ENCODE measurements around the gene AKAP13.

AKAP13 gene

DNA sequence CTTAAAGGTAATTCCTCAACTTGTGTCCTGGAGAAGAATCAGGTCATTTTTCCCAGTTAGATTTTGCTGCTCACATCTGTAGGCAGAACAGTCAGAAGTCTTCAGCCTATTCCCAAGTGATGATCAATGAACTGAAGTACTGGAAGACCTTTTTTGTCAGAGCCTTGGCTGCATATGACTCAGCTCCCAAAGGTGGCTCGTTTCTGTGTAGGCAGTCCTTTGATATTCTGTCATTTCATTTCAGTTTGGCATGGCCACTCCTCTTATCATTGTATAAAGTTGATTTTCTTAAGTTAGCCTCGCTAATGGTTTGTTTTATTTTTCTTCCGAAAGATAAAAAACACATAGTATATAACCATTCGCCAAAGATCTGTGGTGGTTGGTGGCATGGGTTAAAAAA is 323.7 kb downstream of the AKAP13 start:
- Histone ChIP-seq H3K4me1 (ENCODE audit: control insufficient read depth in 1 of 2, insufficient read depth in 1 of 2, low read depth in 1 of 2, low read length in 1 of 2) (peaks cover 25 to 31% of the 10 kb centered on the region in 2 experiments), H3K27ac (peak overlapping the region; percentile 16)

DNA sequence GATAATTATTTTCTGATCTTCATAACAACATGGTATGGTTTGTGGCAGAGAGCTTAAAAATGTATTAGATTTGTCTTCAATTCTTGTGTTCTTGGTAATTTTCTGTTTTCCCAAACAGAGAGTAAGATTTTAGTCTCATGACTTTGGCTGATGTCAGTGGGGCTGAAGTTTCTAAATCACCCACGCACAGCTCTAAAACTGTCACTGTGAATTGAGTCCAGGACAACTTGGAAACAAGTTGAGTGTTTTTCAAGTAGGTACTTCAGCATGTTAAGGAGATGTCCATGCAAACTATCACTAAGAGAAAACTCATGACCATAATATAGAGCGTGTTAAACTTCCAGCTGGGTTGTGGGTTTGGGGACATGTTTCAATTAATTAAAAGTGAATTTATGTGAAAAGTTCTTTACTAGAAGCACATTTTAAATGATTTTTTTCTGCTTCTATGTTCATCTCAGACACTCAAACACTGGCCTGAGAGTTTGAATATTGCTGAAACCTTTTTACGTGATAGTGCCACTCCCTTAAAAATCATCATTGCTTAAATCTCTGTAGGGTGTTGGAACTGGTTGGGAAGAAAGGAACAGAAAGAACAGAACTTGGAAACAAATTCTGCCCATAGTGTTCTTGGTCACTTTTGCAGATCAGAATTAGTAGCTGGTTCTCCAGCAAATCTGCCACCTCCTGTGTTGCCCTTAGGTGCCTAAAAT is 324.5 kb downstream of the AKAP13 start:
- Histone ChIP-seq H3K9me3 (no peaks in the 10 kb centered on the region), H3K4me3 (ENCODE audit: low read depth in 1 of 2, low read length in 1 of 2) (no peak overlapping the region), H3K4me1 (ENCODE audit: control insufficient read depth in 1 of 2, insufficient read depth in 1 of 2, low read depth in 1 of 2, low read length in 1 of 2) (peaks cover 25 to 31% of the 10 kb centered on the region in 2 experiments), H3K36me3 (peaks cover 71% of the 10 kb centered on the region), H3K27me3 (no peaks in the 10 kb centered on the region), H3K27ac (peak overlapping the region; percentile 5)
- TF ChIP-seq, protein P1, sequence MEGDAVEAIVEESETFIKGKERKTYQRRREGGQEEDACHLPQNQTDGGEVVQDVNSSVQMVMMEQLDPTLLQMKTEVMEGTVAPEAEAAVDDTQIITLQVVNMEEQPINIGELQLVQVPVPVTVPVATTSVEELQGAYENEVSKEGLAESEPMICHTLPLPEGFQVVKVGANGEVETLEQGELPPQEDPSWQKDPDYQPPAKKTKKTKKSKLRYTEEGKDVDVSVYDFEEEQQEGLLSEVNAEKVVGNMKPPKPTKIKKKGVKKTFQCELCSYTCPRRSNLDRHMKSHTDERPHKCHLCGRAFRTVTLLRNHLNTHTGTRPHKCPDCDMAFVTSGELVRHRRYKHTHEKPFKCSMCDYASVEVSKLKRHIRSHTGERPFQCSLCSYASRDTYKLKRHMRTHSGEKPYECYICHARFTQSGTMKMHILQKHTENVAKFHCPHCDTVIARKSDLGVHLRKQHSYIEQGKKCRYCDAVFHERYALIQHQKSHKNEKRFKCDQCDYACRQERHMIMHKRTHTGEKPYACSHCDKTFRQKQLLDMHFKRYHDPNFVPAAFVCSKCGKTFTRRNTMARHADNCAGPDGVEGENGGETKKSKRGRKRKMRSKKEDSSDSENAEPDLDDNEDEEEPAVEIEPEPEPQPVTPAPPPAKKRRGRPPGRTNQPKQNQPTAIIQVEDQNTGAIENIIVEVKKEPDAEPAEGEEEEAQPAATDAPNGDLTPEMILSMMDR (IDR thresholded peaks at IDR 0.05): no peak

More for the DNA sequence above, 323.7 kb downstream of the AKAP13 start:
- TF ChIP-seq, protein P1 (IDR thresholded peaks at IDR 0.05): no peak
- peaks cover 68% of the 10 kb centered on the region for H3K36me3 ChIP-seq
- no peak overlapping the region for H3K4me3 ChIP-seq (ENCODE audit: low read depth in 1 of 2, low read length in 1 of 2)
- H3K9me3 ChIP-seq: no peaks in the 10 kb centered on the region
- H3K27me3 ChIP-seq: no peaks in the 10 kb centered on the region

DNA sequence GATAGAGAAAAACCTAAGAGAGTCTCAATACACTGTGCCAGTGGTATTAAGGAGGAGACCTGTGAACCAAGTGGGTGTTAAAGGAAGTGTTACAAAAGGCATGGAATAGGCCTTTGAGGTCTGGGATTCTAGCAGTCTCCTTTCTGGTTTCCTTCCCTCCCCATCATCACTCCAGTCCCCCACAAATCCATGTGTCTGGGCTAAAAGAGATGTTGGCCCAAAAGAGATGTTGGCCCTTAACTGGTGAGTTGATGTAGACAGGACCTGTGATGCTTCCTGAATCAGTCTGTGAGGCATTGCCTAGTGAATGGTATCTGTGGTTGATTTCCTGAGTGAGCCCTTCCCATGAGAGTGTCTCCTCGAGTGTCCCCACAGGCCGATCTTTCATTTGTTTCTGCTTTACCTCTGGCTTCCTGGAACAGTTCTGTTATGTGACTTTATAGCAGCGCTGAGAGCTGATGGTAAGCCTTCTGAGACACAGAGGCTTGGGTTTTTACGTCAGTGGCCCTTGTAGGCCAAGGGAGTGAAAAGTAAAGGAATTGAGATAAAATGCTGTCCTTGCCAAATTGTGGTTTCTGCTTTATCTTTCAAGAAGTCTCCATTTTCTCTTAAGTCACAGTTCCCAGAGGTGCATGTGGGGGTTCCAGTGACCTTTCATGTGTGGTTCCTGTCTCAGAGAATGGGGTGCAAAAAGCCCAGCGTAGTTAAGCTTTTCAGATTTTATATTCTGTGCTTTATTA is 326.5 kb downstream of the AKAP13 start:
- no peaks in the 10 kb centered on the region for H3K9me3 ChIP-seq
- peak overlapping the region; percentile 75 for H3K27ac ChIP-seq
- H3K27me3 ChIP-seq: no peaks in the 10 kb centered on the region
- TF ChIP-seq, protein P1 (IDR thresholded peaks at IDR 0.05): no peak
- H3K36me3 ChIP-seq: peaks cover 72% of the 10 kb centered on the region
- H3K4me3 ChIP-seq (ENCODE audit: low read depth in 1 of 2, low read length in 1 of 2): no peak overlapping the region
- H3K4me1 ChIP-seq (ENCODE audit: control insufficient read depth in 1 of 2, insufficient read depth in 1 of 2, low read depth in 1 of 2, low read length in 1 of 2): peaks cover 23 to 28% of the 10 kb centered on the region in 2 experiments

DNA sequence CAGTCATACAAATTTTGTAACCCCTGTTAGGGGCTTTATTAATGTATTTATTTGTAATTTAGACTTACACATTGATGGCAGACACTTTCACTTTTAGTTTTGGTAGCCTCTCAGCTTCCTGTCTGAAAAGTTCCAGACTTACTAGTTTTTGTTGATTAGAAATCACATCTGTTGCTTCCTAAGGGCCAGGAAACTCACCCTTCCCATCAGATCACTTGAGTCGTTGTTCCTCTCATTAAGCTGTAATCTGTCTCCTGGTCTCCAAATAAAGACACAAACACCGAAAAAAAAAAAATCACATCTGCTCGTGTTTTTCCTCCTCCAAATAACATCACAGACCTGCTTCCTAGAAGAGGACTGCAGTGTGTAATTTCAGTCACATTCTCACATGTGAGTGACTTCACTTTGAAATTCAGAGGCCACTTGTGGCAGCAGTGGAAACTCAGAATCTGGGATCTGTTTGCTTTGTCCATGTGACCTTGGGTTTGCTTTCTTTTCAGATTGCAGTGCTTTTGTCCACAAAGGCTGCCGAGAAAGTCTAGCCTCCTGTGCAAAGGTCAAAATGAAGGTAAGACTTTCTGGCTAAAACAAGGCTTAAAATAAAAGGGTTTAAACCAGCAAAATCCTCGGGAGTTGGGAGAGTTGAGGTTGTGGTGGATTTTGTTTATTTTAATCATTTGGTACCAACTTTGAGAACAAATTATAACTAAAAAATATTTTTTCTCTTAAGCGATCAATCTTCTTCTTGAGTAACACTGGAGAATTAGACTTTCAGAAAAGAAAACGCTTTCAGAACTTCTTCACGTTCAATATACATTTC is 327.3 kb downstream of the AKAP13 start:
- H3K4me1 ChIP-seq (ENCODE audit: control insufficient read depth in 1 of 2, insufficient read depth in 1 of 2, low read depth in 1 of 2, low read length in 1 of 2): peaks cover 17 to 20% of the 10 kb centered on the region in 2 experiments
- H3K36me3 ChIP-seq: peaks cover 80% of the 10 kb centered on the region
- no peaks in the 10 kb centered on the region for H3K9me3 ChIP-seq
- TF ChIP-seq, protein P1 (IDR thresholded peaks at IDR 0.05): no peak
- H3K27me3 ChIP-seq: no peaks in the 10 kb centered on the region
- H3K4me3 ChIP-seq (ENCODE audit: low read depth in 1 of 2, low read length in 1 of 2): no peak overlapping the region
- peak overlapping the region; percentile 75 for H3K27ac ChIP-seq

DNA sequence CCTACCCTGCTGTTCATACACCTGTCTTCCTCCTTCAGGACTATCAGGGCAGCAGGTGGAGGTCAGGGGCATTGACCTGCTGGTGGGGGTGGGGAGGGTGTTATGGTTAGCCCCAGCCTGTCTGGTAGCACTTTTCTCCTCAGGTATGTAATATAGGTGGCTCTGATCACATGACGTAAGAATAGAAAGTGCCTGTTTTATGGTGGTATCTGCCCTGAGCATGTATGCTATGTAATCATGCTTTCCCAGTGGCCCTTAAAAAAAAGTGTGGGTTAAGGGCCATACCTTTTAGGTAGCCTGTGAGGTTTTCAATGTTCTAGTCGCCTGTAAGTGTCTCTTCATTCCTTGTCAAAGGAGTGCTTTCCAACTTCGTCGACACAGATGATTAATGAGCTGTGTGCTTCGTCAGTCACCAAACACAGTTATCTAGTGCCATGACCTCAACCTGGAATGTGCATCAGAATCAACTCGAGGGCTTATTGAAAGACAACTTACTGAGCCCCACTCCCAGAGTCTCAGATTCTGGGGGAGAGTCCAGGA is 328.1 kb downstream of the AKAP13 start:
- Histone ChIP-seq H3K4me1 (ENCODE audit: control insufficient read depth in 1 of 2, insufficient read depth in 1 of 2, low read depth in 1 of 2, low read length in 1 of 2) (peaks cover 12 to 13% of the 10 kb centered on the region in 2 experiments), H3K27me3 (no peaks in the 10 kb centered on the region), H3K27ac (peak overlapping the region; percentile 75), H3K4me3 (ENCODE audit: low read depth in 1 of 2, low read length in 1 of 2) (no peak overlapping the region), H3K36me3 (peaks cover 85% of the 10 kb centered on the region), H3K9me3 (no peaks in the 10 kb centered on the region)
- TF ChIP-seq, protein P1 (IDR thresholded peaks at IDR 0.05): no peak
